ENCODE measurements around the gene OR4A16. TPM values are rescaled to one million over a fixed set of nuclear protein-coding genes. Genes with fewer than 3 reads are reported as not detected.

The OR4A16 gene
- polyA plus RNA-seq (2012; ENCODE audit: insufficient read depth, insufficient read length), result not detected

GRCh38 chr11:55342901-55343300, at the start of gene OR4A16:
Gene OR4A16 (plus strand): TSS chr11:55343201. CDS start chr11:55343201, 0 bp downstream.
- no peak within 1 kb of the TSS for H3K4me3 ChIP-seq (ENCODE audit: low read length)
- DNase-seq (ENCODE audit: low read depth, low spot score), result no peak

- no peak overlapping the region for H3K4me3 ChIP-seq (ENCODE audit: low read length)
- DNase-seq (ENCODE audit: low read depth, low spot score), result no peak
These were observed 18.5 kb upstream of the OR4A16 start for GRCh38 chr11:55324500-55324899.

GRCh38 chr11:55345306-55345705, 2.3 kb downstream of the OR4A16 start:
- no peak for DNase-seq (ENCODE audit: low read depth, low spot score)
- H3K4me3 ChIP-seq (ENCODE audit: low read length), result no peak overlapping the region

DNA sequence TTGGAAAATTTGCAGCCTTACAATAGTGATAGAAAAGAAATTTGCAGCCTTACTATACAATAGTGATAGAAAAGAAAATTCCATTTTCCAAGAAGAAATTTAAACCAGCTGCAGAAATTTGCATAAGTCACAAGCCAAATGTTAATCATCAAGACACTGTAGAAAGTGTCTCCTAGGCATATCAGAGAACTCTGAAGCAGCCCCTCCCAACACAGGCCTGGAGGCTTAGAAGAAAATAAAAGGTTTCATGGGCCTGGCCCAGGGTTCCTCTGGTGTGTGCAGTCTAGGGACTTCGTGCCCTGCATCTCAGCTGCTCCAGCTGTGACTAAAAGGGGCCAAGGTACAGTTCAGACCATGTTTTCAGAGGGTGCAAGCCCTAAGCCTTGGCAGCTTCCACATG, 6.0 kb downstream of the OR4A16 start:
- DNase-seq (ENCODE audit: low read depth, low spot score), result no peak
- no peak overlapping the region for H3K4me3 ChIP-seq (ENCODE audit: low read length)

GRCh38 chr11:55357560-55358184, 14.7 kb downstream of the OR4A16 start:
- H3K4me3 ChIP-seq (ENCODE audit: low read length), result no peak overlapping the region
- peak; percentile 23 for DNase-seq (ENCODE audit: low read depth, low spot score)

DNA sequence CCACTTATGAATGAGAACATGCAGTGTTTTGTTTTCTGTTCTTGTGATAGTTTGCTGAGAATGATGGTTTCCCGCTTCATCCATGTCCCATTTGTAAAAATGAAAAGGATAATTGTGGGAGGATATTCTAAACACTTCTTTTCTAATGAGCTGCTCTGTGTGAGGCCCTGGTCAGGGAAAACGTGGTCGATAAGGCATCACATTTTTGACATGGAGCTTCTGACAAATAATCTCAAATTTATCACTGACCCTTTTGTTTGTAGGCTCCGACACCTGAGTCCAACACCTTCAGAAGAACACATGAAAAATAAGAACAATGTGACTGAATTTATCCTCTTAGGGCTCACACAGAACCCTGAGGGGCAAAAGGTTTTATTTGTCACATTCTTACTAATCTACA, 24.7 kb downstream of the OR4A16 start, which contains the start of gene OR4A15:
Gene OR4A15, plus strand, starts transcription at position 301 of the 400 bp plus-strand sequence. Its CDS starts 0 bp downstream, at position 301.
- DNase-seq (ENCODE audit: low read depth, low spot score), result no peak
- H3K4me3 ChIP-seq (ENCODE audit: low read length), result no peak within 1 kb of the TSS
